PC-3 (cell line): ENCODE data around the gene THOC1.

Experiments used
- CTCF ChIP-seq: fragments of 300-600 bp; sonication (generic); conservative IDR thresholded peaks from 2 replicates; pipeline ENCODE4 v1.5.1; 2017; ENCODE audit warnings: antibody characterized with exemption, low read depth, mild to moderate bottlenecking, low read length
- EZH2 ChIP-seq: fragments of 300-600 bp; sonication (generic); IDR thresholded peaks from one replicate; pipeline ENCODE4 v1.6.1; 2017; ENCODE audit warnings: antibody characterized with exemption, mild to moderate bottlenecking, low read length; ENCODE audit not compliant: unreplicated experiment
- EZH2phosphoT487 ChIP-seq: fragments of 300-600 bp; sonication (generic); IDR thresholded peaks from 2 replicates; pipeline ENCODE4 v1.6.1; 2018; ENCODE audit warnings: mild to moderate bottlenecking, antibody characterized with exemption, low read length, borderline replicate concordance

GRCh38 chr18:217532-218336 lies 50.1 kb downstream of the THOC1 start:
- TF ChIP-seq CTCF (no peak), EZH2 (no peak), EZH2phosphoT487 (no peak)
